H9 (cell line): Measurements from ENCODE around the gene APOBEC2. TPM values are rescaled to one million over a fixed set of nuclear protein-coding genes. Genes with fewer than 3 reads are reported as not detected.
A peak's percentile ranks its signal among the peaks of the same experiment; 100 is the strongest.

Experiments used
- DNase-seq: peaks from one replicate; pipeline ENCODE4 v3.0.0-alpha.2; 2017
- H2AFZ ChIP-seq: one replicate; pipeline ENCODE4 v1.6.1; 2013; ENCODE audit warnings: mild to moderate bottlenecking, low read length, control low read depth, moderate library complexity
- H2AK5ac ChIP-seq: 2 replicates; pipeline ENCODE4 v1.6.1; 2013; ENCODE audit warnings: low read length, control low read depth, mixed read lengths; ENCODE audit not compliant: insufficient read length
- H2BK120ac ChIP-seq: one replicate; pipeline ENCODE4 v1.6.1; 2013; ENCODE audit warnings: low read depth, mild to moderate bottlenecking, low read length, control low read depth, inconsistent platforms; ENCODE audit not compliant: poor library complexity, severe bottlenecking
- H2BK12ac ChIP-seq: 2 replicates; pipeline ENCODE4 v1.6.1; 2013; ENCODE audit warnings: low read length, control low read depth, mixed read lengths, low read depth; ENCODE audit not compliant: insufficient read length
- H2BK15ac ChIP-seq: 2 replicates; pipeline ENCODE4 v1.6.1; 2013; ENCODE audit warnings: low read depth, low read length, control low read depth
- H2BK20ac ChIP-seq: one replicate; pipeline ENCODE4 v1.6.1; 2013; ENCODE audit warnings: low read depth, mild to moderate bottlenecking, low read length, control low read depth, inconsistent platforms; ENCODE audit not compliant: poor library complexity, severe bottlenecking
- H2BK5ac ChIP-seq: 2 replicates; pipeline ENCODE4 v1.6.1; 2013; ENCODE audit warnings: low read length, control low read depth, mixed read lengths; ENCODE audit not compliant: insufficient read length
- H3K14ac ChIP-seq: 2 replicates; pipeline ENCODE4 v1.6.1; 2013; ENCODE audit warnings: low read length, control low read depth; ENCODE audit not compliant: insufficient read depth
- H3K18ac ChIP-seq: 2 replicates; pipeline ENCODE4 v1.6.1; 2013; ENCODE audit warnings: low read depth, mild to moderate bottlenecking, mixed read lengths, low read length, control low read depth; ENCODE audit not compliant: insufficient read length
- H3K23ac ChIP-seq: 2 replicates; pipeline ENCODE4 v1.6.1; 2013; ENCODE audit warnings: low read length, control low read depth, mixed read lengths, low read depth; ENCODE audit not compliant: insufficient read length
- H3K23me2 ChIP-seq: 2 replicates; pipeline ENCODE4 v1.6.1; 2013; ENCODE audit warnings: low read depth, mild to moderate bottlenecking, mixed read lengths, low read length, control low read depth; ENCODE audit not compliant: insufficient read length, poor library complexity, severe bottlenecking
- H3K27ac ChIP-seq: 2 replicates; pipeline ENCODE4 v1.5.1; 2013; ENCODE audit warnings: low read length, control low read depth, mixed read lengths, low read depth; ENCODE audit not compliant: insufficient read length
- H3K27me3 ChIP-seq: 2 replicates; pipeline ENCODE4 v1.6.1; 2013; ENCODE audit warnings: low read length, control low read depth, inconsistent platforms; ENCODE audit not compliant: insufficient read depth
- H3K4ac ChIP-seq: 2 replicates; pipeline ENCODE4 v1.6.1; 2013; ENCODE audit warnings: low read depth, mild to moderate bottlenecking, control low read depth, inconsistent platforms, low read length, moderate library complexity
- H3K4me1 ChIP-seq: 2 replicates; pipeline ENCODE4 v1.6.1; 2013; ENCODE audit warnings: low read length, control low read depth, inconsistent platforms; ENCODE audit not compliant: insufficient read depth
- H3K4me2 ChIP-seq: 2 replicates; pipeline ENCODE4 v1.6.1; 2013; ENCODE audit warnings: low read length, control low read depth, mixed read lengths; ENCODE audit not compliant: insufficient read length, insufficient read depth
- H3K56ac ChIP-seq: 2 replicates; pipeline ENCODE4 v1.6.1; 2013; ENCODE audit warnings: low read depth, mild to moderate bottlenecking, mixed read lengths, low read length, control low read depth; ENCODE audit not compliant: insufficient read length
- H3K79me1 ChIP-seq: 2 replicates; pipeline ENCODE4 v1.6.1; 2013; ENCODE audit warnings: low read depth, mild to moderate bottlenecking, moderate library complexity, low read length, control low read depth, inconsistent platforms; ENCODE audit not compliant: insufficient read depth, poor library complexity, severe bottlenecking
- H3K79me2 ChIP-seq: 2 replicates; pipeline ENCODE4 v1.6.1; 2013; ENCODE audit warnings: low read length, control low read depth, inconsistent platforms; ENCODE audit not compliant: insufficient read depth
- H3K9ac ChIP-seq: 2 replicates; pipeline ENCODE4 v1.6.1; 2013; ENCODE audit warnings: low read length, control low read depth, mixed read lengths; ENCODE audit not compliant: insufficient read length; ENCODE audit errors: extremely low read depth
- H3K9me3 ChIP-seq: one replicate; pipeline ENCODE4 v1.6.1; 2013; ENCODE audit warnings: low read depth, low read length, inconsistent platforms; ENCODE audit not compliant: control insufficient read depth
- H3T11ph ChIP-seq: one replicate; pipeline ENCODE4 v1.6.1; 2013; ENCODE audit warnings: mild to moderate bottlenecking, low read length, control low read depth, inconsistent platforms
- H4K20me1 ChIP-seq: one replicate; pipeline ENCODE4 v1.6.1; 2013; ENCODE audit not compliant: control insufficient read depth, insufficient read length, insufficient read depth
- H4K5ac ChIP-seq: 2 replicates; pipeline ENCODE4 v1.6.1; 2013; ENCODE audit warnings: low read depth, mild to moderate bottlenecking, mixed read lengths, low read length, control low read depth; ENCODE audit not compliant: insufficient read length
- H4K8ac ChIP-seq: replicated peaks from 2 replicates; pipeline ENCODE4 v1.6.1; 2013; ENCODE audit warnings: low read length, control low read depth, mixed read lengths, low read depth; ENCODE audit not compliant: insufficient read length
- H4K91ac ChIP-seq: 2 replicates; pipeline ENCODE4 v1.6.1; 2013; ENCODE audit warnings: low read depth, mild to moderate bottlenecking, moderate library complexity, mixed read lengths, low read length, control low read depth; ENCODE audit not compliant: insufficient read length
- H3K27ac Mint-ChIP-seq, 3 experiments: 2 replicates in 2 of 3; 3 replicates in 1 of 3; pipeline ENCODE4 v1.8.0; 2020 to 2021; ENCODE audit warnings: mixed read lengths in 3 of 3, mild to moderate bottlenecking in 1 of 3, moderate library complexity in 1 of 3
- H3K27me3 Mint-ChIP-seq: 2 replicates; pipeline ENCODE4 v1.8.0; 2021; ENCODE audit warnings: low read depth, mild to moderate bottlenecking, moderate library complexity, mixed read lengths
- H3K36me3 Mint-ChIP-seq, 3 experiments: 2 replicates in 2 of 3; 3 replicates in 1 of 3; pipeline ENCODE4 v1.8.0; 2020 to 2021; ENCODE audit warnings: low read depth in 3 of 3, mixed read lengths in 3 of 3; ENCODE audit not compliant: insufficient read depth in 1 of 3
- H3K4me1 Mint-ChIP-seq, 2 experiments: 2 replicates each; pipeline ENCODE4 v1.8.0; 2020; ENCODE audit warnings: mixed read lengths in 2 of 2
- H3K4me3 Mint-ChIP-seq, 2 experiments: 2 replicates in 1 of 2; 3 replicates in 1 of 2; pipeline ENCODE4 v1.8.0; 2020 to 2021; ENCODE audit warnings: mild to moderate bottlenecking in 2 of 2, mixed read lengths in 2 of 2, moderate library complexity in 1 of 2
- H3K9me3 Mint-ChIP-seq, 2 experiments: 2 replicates in 1 of 2; 3 replicates in 1 of 2; pipeline ENCODE4 v1.8.0; 2020; ENCODE audit warnings: mild to moderate bottlenecking in 2 of 2, mixed read lengths in 2 of 2, moderate library complexity in 1 of 2
- CTCF ChIP-seq: fragments of 200-600 bp; sonication (generic); conservative IDR thresholded peaks from 3 replicates; pipeline ENCODE4 v1.8.0; 2021; ENCODE audit warnings: antibody characterized with exemption, mild to moderate bottlenecking
- WGBS: extraction: QIAGEN DNeasy Blood & Tissue Kit; methylation state at CpG from one replicate; pipeline ENCODE4 v1.1.7; 2013; ENCODE audit warnings: missing lambda C conversion rate, low lambda C conversion rate, mixed read lengths; ENCODE audit not compliant: insufficient read length; ENCODE audit errors: extremely low coverage; 5-methylcytosine and 5-hydroxymethylcytosine counted together
- total RNA-seq: library from RNA; stranded (reverse); gene quantifications from 2 replicates; pipeline ENCODE4 v1.2.1, GENCODE V29; 2021

Gene APOBEC2
- total RNA-seq, 1 experiment from 2014 or later, result not detected

- WGBS, result no CpG with 5 or more reads among the region's 13 CpGs
- H4K5ac ChIP-seq, result no peak overlapping the region
- H3K9me3 ChIP-seq, result no peaks in the 10 kb centered on the region
- no peak for TF ChIP-seq CTCF
- H2BK12ac ChIP-seq, result no peak overlapping the region
- Mint-ChIP-seq H3K9me3 (no peaks in the 10 kb centered on the region), H3K36me3 (0 out of 7 replicates have a peak, but pooled peaks cover 0 to 4% (median 0%) of the 10 kb centered on the region in 3 experiments), H3K27ac (peak overlapping the region in 1 of 3 experiments; percentile 63; a peak in 1 of 7 replicates), H3K4me1 (peaks cover 22% of the 10 kb centered on the region in 2 experiments), H3K4me3 (peak overlapping the region; percentile 61 to 68), H3K27me3 (no peaks in the 10 kb centered on the region)
- peak overlapping the region; percentile 81 for H3K18ac ChIP-seq
- H3K4me1 ChIP-seq, result peaks cover 8% of the 10 kb centered on the region
- no peaks in the 10 kb centered on the region for H3K27me3 ChIP-seq
- peak overlapping the region; percentile 5 for H3K9ac ChIP-seq
- no peak overlapping the region for H3K23ac ChIP-seq
- H4K8ac ChIP-seq, result no peak overlapping the region
- H3K56ac ChIP-seq, result no peak overlapping the region
- no peak overlapping the region for H2BK15ac ChIP-seq
- peak overlapping the region; percentile 91 for H3K14ac ChIP-seq
- H3K4me2 ChIP-seq, result peak overlapping the region; percentile 61
- peak; percentile 76 for DNase-seq
- no peak overlapping the region for H2AK5ac ChIP-seq
- H2BK20ac ChIP-seq, result no peak overlapping the region
- no peak overlapping the region for H3K4ac ChIP-seq
- no peaks in the 10 kb centered on the region for H3K79me2 ChIP-seq
- H4K91ac ChIP-seq, result no peak overlapping the region
- no peaks in the 10 kb centered on the region for H4K20me1 ChIP-seq
- H3T11ph ChIP-seq, result peak overlapping the region; percentile 73
- no peak overlapping the region for H2BK120ac ChIP-seq
- no peaks in the 10 kb centered on the region for H3K79me1 ChIP-seq
- peaks cover 8% of the 10 kb centered on the region for H3K23me2 ChIP-seq
- H2AFZ ChIP-seq, result no peak overlapping the region
- H2BK5ac ChIP-seq, result no peak overlapping the region
- no peak overlapping the region for H3K27ac ChIP-seq
Measured at GRCh38 chr6:41028561-41029412, 24.2 kb upstream of the APOBEC2 start.
